H1 (cell line): ENCODE results near the gene GALNT1. TPM values are rescaled to one million over a fixed set of nuclear protein-coding genes. Genes with fewer than 3 reads are reported as not detected.

Experiments used
- CTCF ChIA-PET: fragments of 300-600 bp; sonication (Branson Sonifier 250); formaldehyde crosslinking; loops from one replicate; lab custom pipeline; 2021; ENCODE audit not compliant: partially characterized antibody; lab: Charles Lee
- POLR2A ChIA-PET: fragments of 300-600 bp; sonication (Branson Sonifier 250); formaldehyde crosslinking; loops from one replicate; lab custom pipeline; 2021; ENCODE audit warnings: inconsistent platforms; ENCODE audit not compliant: partially characterized antibody; lab: Charles Lee
- DNase-seq, 2 experiments: peaks; one replicate each; pipeline versions ENCODE4 v3.0.0 to v3.0.0-alpha.2; 2010 to 2022; ENCODE audit warnings: low spot score in 2 of 2, low read depth in 1 of 2, mixed read lengths in 1 of 2
- FAIRE-seq: peaks from 2 replicates; lab custom pipeline; 2011; peaks lifted over from hg19 to GRCh38; lab: Jason Lieb, UNC
- H2AFZ ChIP-seq: 2 replicates; pipeline ENCODE4 v1.8.1; 2012; ENCODE audit warnings: low read length, inconsistent platforms
- H2AK5ac ChIP-seq: 2 replicates; pipeline ENCODE4 v1.6.1; 2013; ENCODE audit warnings: low read depth, low read length
- H2BK120ac ChIP-seq: replicated peaks from 2 replicates; pipeline ENCODE3; 2013; ENCODE audit warnings: low read depth, low read length, inconsistent platforms
- H2BK12ac ChIP-seq: 2 replicates; pipeline ENCODE4 v1.6.1; 2013; ENCODE audit warnings: low read depth, low read length
- H2BK15ac ChIP-seq: 2 replicates; pipeline ENCODE4 v1.6.1; 2013; ENCODE audit warnings: low read length
- H2BK20ac ChIP-seq: 2 replicates; pipeline ENCODE4 v1.6.1; 2013; ENCODE audit warnings: low read length
- H2BK5ac ChIP-seq: 2 replicates; pipeline ENCODE4 v1.6.1; 2013; ENCODE audit warnings: low read depth, low read length
- H3K14ac ChIP-seq: 2 replicates; pipeline ENCODE4 v1.6.1; 2013; ENCODE audit warnings: inconsistent platforms; ENCODE audit not compliant: insufficient read length
- H3K18ac ChIP-seq: 2 replicates; pipeline ENCODE4 v1.6.1; 2013; ENCODE audit warnings: low read length; ENCODE audit errors: extremely low read depth
- H3K23ac ChIP-seq: 2 replicates; pipeline ENCODE4 v1.6.1; 2013; ENCODE audit warnings: inconsistent platforms; ENCODE audit not compliant: insufficient read length
- H3K23me2 ChIP-seq: 2 replicates; pipeline ENCODE4 v1.6.1; 2013; ENCODE audit warnings: low read depth, low read length
- H3K27ac ChIP-seq: 2 replicates; pipeline ENCODE4 v1.6.1; 2011; ENCODE audit warnings: low read depth, low read length, inconsistent platforms
- H3K27me3 ChIP-seq, 4 experiments: replicated peaks in 1 of 4; 1 replicate in 1 of 4; 2 replicates in 3 of 4; pipeline versions ENCODE4 v1.6.1 to v1.8.1; 2011 to 2013; ENCODE audit warnings: low read length in 3 of 4, mild to moderate bottlenecking in 3 of 4, inconsistent platforms in 2 of 4, mixed read lengths in 2 of 4, moderate library complexity in 1 of 4; ENCODE audit not compliant: control insufficient read depth in 3 of 4, insufficient read depth in 3 of 4; ENCODE audit errors: extremely low read depth in 1 of 4
- H3K36me3 ChIP-seq, 4 experiments: 2 replicates each; pipeline versions ENCODE4 v1.6.1 to v1.8.1; 2011 to 2013; ENCODE audit warnings: mild to moderate bottlenecking in 4 of 4, low read length in 3 of 4, moderate library complexity in 2 of 4, control low read depth in 1 of 4, inconsistent platforms in 1 of 4; ENCODE audit not compliant: insufficient read depth in 4 of 4, control insufficient read depth in 2 of 4
- H3K4ac ChIP-seq: replicated peaks from 2 replicates; pipeline ENCODE3; 2013; ENCODE audit warnings: low read length, low read depth, mixed read lengths, inconsistent platforms; ENCODE audit not compliant: insufficient read length
- H3K4me1 ChIP-seq, 4 experiments: replicated peaks in 1 of 4; 1 replicate in 1 of 4; 2 replicates in 3 of 4; pipeline versions ENCODE4 v1.6.1 to v1.8.1; 2011 to 2013; ENCODE audit warnings: low read length in 3 of 4, inconsistent platforms in 2 of 4, mixed read lengths in 1 of 4; ENCODE audit not compliant: insufficient read depth in 4 of 4, control insufficient read depth in 3 of 4
- H3K4me2 ChIP-seq, 2 experiments: 2 replicates each; pipeline versions ENCODE4 v1.6.1 to v1.8.1; 2011 to 2013; ENCODE audit warnings: low read depth in 2 of 2, low read length in 2 of 2, control low read depth in 1 of 2, inconsistent platforms in 1 of 2, mild to moderate bottlenecking in 1 of 2; ENCODE audit not compliant: insufficient read depth in 1 of 2
- H3K4me3 ChIP-seq, 4 experiments: fragments of 200-600, 300-600 bp in 1 of 4; sonication (generic), shearing (Covaris generic), sonication (Bioruptor Twin) in 1 of 4; 2 replicates each; pipeline versions ENCODE4 v1.5.1 to v1.8.1; 2011 to 2016; ENCODE audit warnings: low read length in 4 of 4, low read depth in 3 of 4, control low read depth in 2 of 4, inconsistent platforms in 2 of 4, mild to moderate bottlenecking in 2 of 4, mixed read lengths in 1 of 4, moderate library complexity in 1 of 4; ENCODE audit not compliant: insufficient read depth in 2 of 4; ENCODE audit errors: extremely low read depth in 1 of 4
- H3K56ac ChIP-seq: replicated peaks from 2 replicates; pipeline ENCODE3; 2013; ENCODE audit warnings: low read depth, mild to moderate bottlenecking, mixed read lengths, low read length, inconsistent platforms; ENCODE audit not compliant: insufficient read length
- H3K79me1 ChIP-seq: 2 replicates; pipeline ENCODE4 v1.6.1; 2013; ENCODE audit warnings: low read depth, low read length, control low read depth
- H3K79me2 ChIP-seq, 2 experiments: 2 replicates each; pipeline versions ENCODE4 v1.6.1 to v1.8.1; 2012 to 2013; ENCODE audit warnings: low read length in 2 of 2, mild to moderate bottlenecking in 2 of 2, inconsistent platforms in 1 of 2; ENCODE audit not compliant: insufficient read depth in 2 of 2, control insufficient read depth in 1 of 2
- H3K9ac ChIP-seq, 4 experiments: replicated peaks in 1 of 4; 1 replicate in 1 of 4; 2 replicates in 3 of 4; pipeline versions ENCODE4 v1.6.1 to v1.8.1; 2011 to 2013; ENCODE audit warnings: low read depth in 3 of 4, low read length in 3 of 4, control low read depth in 2 of 4, mild to moderate bottlenecking in 2 of 4, moderate library complexity in 2 of 4, inconsistent platforms in 1 of 4; ENCODE audit errors: extremely low read depth in 1 of 4
- H3K9me3 ChIP-seq, 2 experiments: 2 replicates each; pipeline versions ENCODE4 v1.6.1 to v1.8.1; 2012 to 2013; ENCODE audit warnings: mild to moderate bottlenecking in 2 of 2, moderate library complexity in 2 of 2, control low read depth in 1 of 2, inconsistent platforms in 1 of 2, low read depth in 1 of 2, low read length in 1 of 2, mixed read lengths in 1 of 2; ENCODE audit not compliant: insufficient read depth in 2 of 2
- H4K20me1 ChIP-seq, 2 experiments: replicated peaks in 1 of 2; 2 replicates each; pipeline versions ENCODE3 to v1.8.1; 2011 to 2013; ENCODE audit warnings: inconsistent platforms in 2 of 2, low read length in 2 of 2, mild to moderate bottlenecking in 1 of 2; ENCODE audit not compliant: insufficient read depth in 2 of 2, control insufficient read depth in 1 of 2
- H4K5ac ChIP-seq: 2 replicates; pipeline ENCODE4 v1.6.1; 2013; ENCODE audit warnings: low read length, low read depth, mixed read lengths, inconsistent platforms; ENCODE audit not compliant: insufficient read length
- H4K8ac ChIP-seq: 2 replicates; pipeline ENCODE4 v1.8.0; 2013; ENCODE audit warnings: mild to moderate bottlenecking, moderate library complexity, low read length, inconsistent platforms; ENCODE audit not compliant: insufficient read depth; ENCODE audit errors: extremely low read depth
- H4K91ac ChIP-seq: replicated peaks from 2 replicates; pipeline ENCODE3; 2013; ENCODE audit warnings: low read length, mixed read lengths, inconsistent platforms; ENCODE audit not compliant: insufficient read length
- SAP30 ChIP-seq: fragments of 300-600 bp; sonication (generic); IDR thresholded peaks from 2 replicates; pipeline ENCODE4 v1.7.1; 2012; ENCODE audit warnings: low read length, moderate library complexity, mild to moderate bottlenecking, inconsistent platforms; ENCODE audit not compliant: insufficient read depth, insufficient replicate concordance
- WGBS, 2 experiments: shearing (Covaris generic) in 1 of 2; methylation state at CpG; one replicate each; pipeline versions ENCODE4 v1.1.6 to v1.1.7; 2013 to 2015; ENCODE audit warnings: low lambda C conversion rate in 2 of 2, mixed read lengths in 2 of 2, inconsistent platforms in 1 of 2, low coverage in 1 of 2, missing lambda C conversion rate in 1 of 2; ENCODE audit not compliant: insufficient replicate concordance in 2 of 2, insufficient coverage in 1 of 2, insufficient read length in 1 of 2; ENCODE audit errors: extremely low coverage in 1 of 2, missing lambda C conversion rate in 1 of 2; 5-methylcytosine and 5-hydroxymethylcytosine counted together
- polyA plus RNA-seq, 7 experiments: library from polyadenylated mRNA; depleted of rRNA in 3 of 7; stranded (reverse) in 5 of 7; unstranded in 2 of 7; fragments of >200 nt in 5 of 7; fragments of 200-250 nt in 2 of 7; gene quantifications; 1 replicate in 5 of 7; 2 replicates in 1 of 7; 4 replicates in 1 of 7; pipeline versions ENCODE4 v1.2.1 to v1.2.3, GENCODE V29; 2011 to 2013; ENCODE audit warnings: missing spikeins in 2 of 7, mixed read lengths in 2 of 7
- total RNA-seq: library from RNA; stranded (reverse); fragmentation: NEBNext Ultra II Directional; extraction: Animal tissue kit (Norgen Biotek cat#: 25700); gene quantifications from 2 replicates; pipeline ENCODE4 v1.2.1, GENCODE V29; 2021

Gene GALNT1
- total and polyA plus RNA-seq, 2 of the 8 experiments (the other 6 are each of a cell fraction or from before 2014, with no cell fraction given), result 22.4 to 101 TPM

DNA sequence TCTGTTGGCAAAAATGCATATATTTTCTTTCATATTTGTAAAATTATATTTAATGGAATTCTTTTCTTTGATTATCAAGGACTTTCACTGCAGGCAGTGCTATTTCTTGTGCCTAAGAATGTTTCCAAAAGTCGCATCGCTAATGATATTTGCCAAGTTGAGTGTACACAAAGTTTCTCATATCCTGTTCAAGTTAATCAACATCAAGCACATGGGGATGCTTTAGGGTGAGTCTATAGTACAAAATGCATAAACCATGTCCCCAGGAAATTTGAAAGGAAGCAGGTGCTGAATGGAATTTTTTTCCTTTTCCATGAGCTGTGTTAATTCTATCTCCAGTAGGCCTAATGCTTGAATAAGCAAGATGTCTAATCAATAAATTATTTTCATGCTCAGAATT, 129.7 kb downstream of the GALNT1 start:
- H3K4ac ChIP-seq, result no peak overlapping the region
- FAIRE-seq (peak; percentile 32), DNase-seq (no peak)
- H4K20me1 ChIP-seq, result no peaks in the 10 kb centered on the region
- H3K18ac ChIP-seq, result no peak overlapping the region
- no peak overlapping the region for H2AK5ac ChIP-seq
- no peaks in the 10 kb centered on the region for H3K27me3 ChIP-seq
- no peak overlapping the region for H2BK120ac ChIP-seq
- H2BK20ac ChIP-seq, result no peak overlapping the region
- no peaks in the 10 kb centered on the region for H3K79me1 ChIP-seq
- H3K56ac ChIP-seq, result no peak overlapping the region
- WGBS, 2 experiments, result 91% methylated on average over 2 of the region's 2 CpGs; no CpG with 5 or more reads in 1 of the 2 experiments
- H3K79me2 ChIP-seq, result no peaks in the 10 kb centered on the region
- no peak overlapping the region for H2BK12ac ChIP-seq
- peaks cover 0 to 12% (median 0%) of the 10 kb centered on the region in 4 experiments; a peak in 1 of 8 replicates for H3K36me3 ChIP-seq
- no peak overlapping the region for H3K9ac ChIP-seq
- no peak overlapping the region for H2AFZ ChIP-seq
- H2BK15ac ChIP-seq, result no peak overlapping the region
- POLR2A ChIA-PET, result no interaction called here
- no peak overlapping the region for H3K14ac ChIP-seq
- H3K27ac ChIP-seq, result no peak overlapping the region
- H3K4me2 ChIP-seq, result no peak overlapping the region
- no peak overlapping the region for H2BK5ac ChIP-seq
- H3K4me1 ChIP-seq, result peaks cover 0 to 2% (median 0%) of the 10 kb centered on the region in 4 experiments; a peak in 1 of 7 replicates
- H3K4me3 ChIP-seq, result no peak overlapping the region
- H4K91ac ChIP-seq, result no peak overlapping the region
- H4K8ac ChIP-seq, result no peak overlapping the region
- no peaks in the 10 kb centered on the region for H3K9me3 ChIP-seq
- H3K23ac ChIP-seq, result no peak overlapping the region
- no peak overlapping the region for H4K5ac ChIP-seq
- H3K23me2 ChIP-seq, result no peaks in the 10 kb centered on the region
- CTCF ChIA-PET, result no interaction called here
- no peak for TF ChIP-seq SAP30
